ENCODE results near the gene SERGEF. TPM values are rescaled to one million over a fixed set of nuclear protein-coding genes. Genes with fewer than 3 reads are reported as not detected.

Gene SERGEF
- total and polyA plus RNA-seq, 2 of the 13 experiments (the other 11 are each of a cell fraction or from before 2014, with no cell fraction given), result 54.5 to 114 TPM

GRCh38 chr11:18046116-18046777 lies 33.4 kb upstream of the SERGEF start, which contains the start of gene TPH1 (continued):
- peak; percentile 59 for TF ChIP-seq ZNF687 (CRISPR knock-in tag; IDR thresholded peaks at IDR 0.05)

GRCh38 chr11:18036456-18036855 lies 23.6 kb upstream of the SERGEF start:
- Histone ChIP-seq H3K27me3 (ENCODE audit: control insufficient read depth in 1 of 2, insufficient read depth in 2 of 2, low read length in 2 of 2) (no peaks in the 10 kb centered on the region), H3K4me1 (ENCODE audit: insufficient read depth, low read length) (no peaks in the 10 kb centered on the region), H3K36me3 (replicated peaks in 1 of 2; ENCODE audit: control insufficient read depth in 1 of 2, insufficient read depth in 2 of 2, low read length in 2 of 2) (no peaks in the 10 kb centered on the region), H3K9me3 (ENCODE audit: low read length) (no peaks in the 10 kb centered on the region), H3K4me3 (replicated peaks in 1 of 3; ENCODE audit: insufficient read depth in 1 of 3, low read depth in 2 of 3, low read length in 3 of 3) (no peak overlapping the region), H3K27ac (ENCODE audit: extremely low read length, insufficient read depth, low read length) (no peak overlapping the region), H3K79me2 (ENCODE audit: insufficient read depth, low read length) (no peaks in the 10 kb centered on the region), H2AFZ (ENCODE audit: low read length) (no peak overlapping the region), H4K20me1 (ENCODE audit: insufficient read depth, low read length) (no peaks in the 10 kb centered on the region), H3K9ac (ENCODE audit: insufficient read depth, low read depth, low read length) (no peak overlapping the region), H3K4me2 (ENCODE audit: low read depth, low read length) (no peak overlapping the region)
- FAIRE-seq (no peak), DNase-seq (ENCODE audit: low spot score) (no peak), ATAC-seq (no peak)
- TF ChIP-seq ZNF451 (CRISPR knock-in tag; IDR thresholded peaks at IDR 0.05) (no peak), ZBTB8A (CRISPR knock-in tag; IDR thresholded peaks at IDR 0.05; ENCODE audit: borderline replicate concordance, low read depth) (no peak), POLR2AphosphoS2 (IDR thresholded peaks at IDR 0.05; ENCODE audit: low read depth, low read length) (no peak)
- POLR2A ChIA-PET, result no interaction called here
- intact Hi-C loops (cut with micrococcal nuclease; ENCODE audit: unreplicated experiment), result no loop called here
- BruUV-seq (replicated peaks), result no TSS peak
- CTCF ChIA-PET (ENCODE audit: low intra/inter-chr PET ratio, low total read pairs), result no interaction called here
- in situ Hi-C loops (cut with HindIII; ENCODE audit: extremely low pct_ligation_motif_present, low pct_unique_long_range_greater_than_20kb), result no loop called here
